Loucy (cell line): Measurements from ENCODE around the gene MSL3B.

ENCODE experiments used
- CTCF ChIP-seq: fragments of 200-600 bp; sonication (generic); conservative IDR thresholded peaks from 2 replicates; pipeline ENCODE4 v1.5.1; 2014; ENCODE audit warnings: mild to moderate bottlenecking, antibody characterized with exemption, low read length
- EZH2phosphoT487 ChIP-seq: fragments of 200-600 bp; IDR thresholded peaks from 2 replicates; pipeline ENCODE4 v1.6.1; 2018; ENCODE audit warnings: antibody characterized with exemption, mild to moderate bottlenecking, moderate library complexity, borderline replicate concordance

DNA sequence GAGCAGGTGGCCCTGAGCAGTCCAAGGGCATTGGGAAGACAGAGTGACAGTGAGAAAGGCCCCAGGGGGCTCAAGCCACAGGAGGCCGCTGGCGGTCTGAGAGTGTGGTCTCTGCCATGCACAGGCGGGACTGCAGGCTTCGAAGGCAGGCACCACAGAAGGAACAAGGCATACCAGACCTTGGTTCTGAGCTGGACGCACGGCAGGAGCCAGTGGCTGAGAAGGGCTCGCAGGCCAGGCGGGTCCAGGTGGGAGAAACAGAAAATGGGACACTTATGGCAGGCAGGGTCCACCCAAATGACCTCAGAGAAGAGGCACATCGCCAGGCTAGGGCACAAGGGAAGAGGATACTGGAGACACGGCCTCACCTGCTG lies 28.8 kb downstream of the MSL3B start:
- TF ChIP-seq CTCF (no peak), EZH2phosphoT487 (no peak)
